Spleen (tissue), 11 donors: ENCODE measurements around the gene LDLRAP1. TPM values are rescaled to one million over a fixed set of nuclear protein-coding genes. Genes with fewer than 3 reads are reported as not detected.

Source experiments
- DNase-seq: peaks from one replicate; pipeline ENCODE4 v3.0.0-alpha.2; 2020
- H3K27ac ChIP-seq, 8 donors: fragments of 200-600 bp; sonication (generic) in 7 of 8; 1 replicate in 4 of 8; 2 replicates in 4 of 8; pipeline versions ENCODE4 v1.5.0 to v1.8.0; 2016 to 2021; ENCODE audit warnings: inconsistent platforms in 4 of 8, mild to moderate bottlenecking in 4 of 8, moderate library complexity in 1 of 8
- H3K27me3 ChIP-seq, 7 donors: fragments of 200-600 bp; sonication (generic) in 6 of 7; replicated peaks in 1 of 7; 1 replicate in 4 of 7; 2 replicates in 3 of 7; pipeline versions ENCODE4 v1.5.0 to v1.8.0; 2016 to 2021; ENCODE audit warnings: inconsistent platforms in 3 of 7, mild to moderate bottlenecking in 1 of 7
- H3K36me3 ChIP-seq, 6 donors: fragments of 200-600 bp; sonication (generic) in 5 of 6; 1 replicate in 4 of 6; 2 replicates in 2 of 6; pipeline versions ENCODE4 v1.5.0 to v1.8.0; 2016 to 2021; ENCODE audit warnings: inconsistent platforms in 2 of 6
- H3K4me1 ChIP-seq, 6 donors: fragments of 200-600 bp; sonication (generic) in 5 of 6; 1 replicate in 3 of 6; 2 replicates in 3 of 6; pipeline versions ENCODE4 v1.5.0 to v1.8.0; 2016 to 2021; ENCODE audit warnings: inconsistent platforms in 3 of 6
- H3K4me3 ChIP-seq, 8 donors: fragments of 200-600 bp; sonication (generic) in 7 of 8; 1 replicate in 4 of 8; 2 replicates in 4 of 8; pipeline versions ENCODE4 v1.5.0 to v1.8.0; 2016 to 2021; ENCODE audit warnings: inconsistent platforms in 4 of 8, mild to moderate bottlenecking in 4 of 8, moderate library complexity in 2 of 8
- H3K9me3 ChIP-seq, 8 donors: fragments of 200-600 bp; sonication (generic) in 7 of 8; 1 replicate in 4 of 8; 2 replicates in 4 of 8; pipeline versions ENCODE4 v1.5.0 to v1.8.0; 2016 to 2021; ENCODE audit warnings: inconsistent platforms in 4 of 8
- POLR2A ChIP-seq, 3 donors: fragments of 450-650 bp; IDR thresholded peaks; one replicate each; pipeline ENCODE4 v1.5.1; 2017; ENCODE audit warnings: antibody characterized with exemption in 3 of 3, mild to moderate bottlenecking in 1 of 3
- POLR2AphosphoS5 ChIP-seq, 3 donors: sonication (generic); formaldehyde crosslinking; IDR thresholded peaks; one replicate each; pipeline ENCODE4 v1.5.1; 2017; ENCODE audit warnings: antibody characterized with exemption in 3 of 3
- WGBS, 5 donors: extraction: QIAGEN DNeasy Blood & Tissue Kit in 3 of 5; methylation state at CpG; one replicate each; pipeline versions ENCODE4 v1.1.5 to v1.1.7; 2013 to 2018; 5-methylcytosine and 5-hydroxymethylcytosine counted together
- intact Hi-C: fragments of 100-400 bp; cut with DNase I; formaldehyde crosslinking; loops from one replicate; pipeline ENCODE4 v1.15.0; 2023; ENCODE audit warnings: low total_unique reads
- polyA plus RNA-seq, 3 donors: library from polyadenylated mRNA; stranded (reverse); fragments of 200-250 nt; gene quantifications; one replicate each; pipeline ENCODE4 v1.2.1, GENCODE V29; 2013
- total RNA-seq, 7 donors: library from RNA; depleted of rRNA in 3 of 7; stranded (reverse); fragments of >200 nt in 3 of 7; fragmentation: NEBNext Ultra II Directional in 4 of 7; extraction: Animal tissue kit (Norgen Biotek cat#: 25700) in 4 of 7; gene quantifications; one replicate each; pipeline versions ENCODE4 v1.1.0 to v1.2.1, GENCODE V29; 2016 to 2021
- TF ChIP-seq, protein P1 (sequence below), 11 experiments: fragments of 200-600 bp in 7 of 11; fragments of 450-650 bp in 4 of 11; sonication (generic) in 4 of 11; IDR thresholded peaks in 8 of 11; conservative IDR thresholded peaks in 3 of 11; 1 replicate in 7 of 11; 2 replicates in 4 of 11; pipeline versions ENCODE4 v1.4.0 to v1.8.0; 2016 to 2021; ENCODE audit warnings: antibody characterized with exemption in 11 of 11, inconsistent platforms in 4 of 11, mild to moderate bottlenecking in 1 of 11
- donor health status: healthy with polysubstance abuse.
- donor health status: DM: no; HTN: no; CAD: no; lungs with moderate emphysema.
- donor health status: DM: no; HTN: no; CAD: no.
- donor health status: Bipolar disorder and iron deficiency.
- donor health status: healthy.
- donor health status: DM: no; HTN: no; CAD: no.
- donor health status: DM: yes; HTN: yes; CAD: no.

The LDLRAP1 gene
- total and polyA plus RNA-seq, 10 donors = 21.7 to 105 (median 72.4) TPM

DNA sequence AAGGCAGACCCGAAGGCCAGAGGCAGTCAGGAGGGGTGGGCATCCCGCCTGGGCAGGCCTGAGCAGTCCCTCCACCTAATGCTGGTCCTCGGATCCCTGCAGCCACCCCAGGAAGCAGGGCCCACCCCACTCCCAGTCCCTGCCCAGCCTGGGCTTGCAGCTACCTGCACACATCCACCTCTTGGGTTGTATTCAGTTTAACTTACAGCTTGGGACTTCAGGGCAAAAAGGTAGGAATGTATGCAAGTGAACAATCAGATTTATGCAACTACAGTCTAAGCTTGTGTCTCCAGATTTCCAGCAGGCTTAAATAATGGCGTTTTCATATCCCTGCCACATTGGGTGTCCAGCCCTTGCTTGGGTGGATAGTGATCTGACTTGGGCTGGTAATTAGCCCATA lies 17.4 kb downstream of the LDLRAP1 start:
- peak; percentile 74 for DNase-seq
- peaks cover 0 to 94% (median 15%) of the 10 kb centered on the region in 6 donors for H3K36me3 ChIP-seq
- H3K9me3 ChIP-seq = no peaks in the 10 kb centered on the region
- H3K4me1 ChIP-seq = peaks cover 82 to 100% (median 98%) of the 10 kb centered on the region in 6 donors
- H3K27ac ChIP-seq = peak overlapping the region; percentile 66 to 92 (median 86)
- no peaks in the 10 kb centered on the region for H3K27me3 ChIP-seq
- no peak overlapping the region for H3K4me3 ChIP-seq
- intact Hi-C loops = no loop called here
- WGBS, 5 donors = 54 to 77% (median 73%) methylated on average over 2 to 4 of the region's 4 CpGs
- TF ChIP-seq POLR2AphosphoS5 (IDR thresholded peaks at IDR 0.05) = no peak
- TF ChIP-seq, protein P1, sequence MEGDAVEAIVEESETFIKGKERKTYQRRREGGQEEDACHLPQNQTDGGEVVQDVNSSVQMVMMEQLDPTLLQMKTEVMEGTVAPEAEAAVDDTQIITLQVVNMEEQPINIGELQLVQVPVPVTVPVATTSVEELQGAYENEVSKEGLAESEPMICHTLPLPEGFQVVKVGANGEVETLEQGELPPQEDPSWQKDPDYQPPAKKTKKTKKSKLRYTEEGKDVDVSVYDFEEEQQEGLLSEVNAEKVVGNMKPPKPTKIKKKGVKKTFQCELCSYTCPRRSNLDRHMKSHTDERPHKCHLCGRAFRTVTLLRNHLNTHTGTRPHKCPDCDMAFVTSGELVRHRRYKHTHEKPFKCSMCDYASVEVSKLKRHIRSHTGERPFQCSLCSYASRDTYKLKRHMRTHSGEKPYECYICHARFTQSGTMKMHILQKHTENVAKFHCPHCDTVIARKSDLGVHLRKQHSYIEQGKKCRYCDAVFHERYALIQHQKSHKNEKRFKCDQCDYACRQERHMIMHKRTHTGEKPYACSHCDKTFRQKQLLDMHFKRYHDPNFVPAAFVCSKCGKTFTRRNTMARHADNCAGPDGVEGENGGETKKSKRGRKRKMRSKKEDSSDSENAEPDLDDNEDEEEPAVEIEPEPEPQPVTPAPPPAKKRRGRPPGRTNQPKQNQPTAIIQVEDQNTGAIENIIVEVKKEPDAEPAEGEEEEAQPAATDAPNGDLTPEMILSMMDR (IDR thresholded peaks at IDR 0.05 in 8 of 11, conservative IDR thresholded peaks at IDR 0.05 in 3 of 11) = no peak

DNA sequence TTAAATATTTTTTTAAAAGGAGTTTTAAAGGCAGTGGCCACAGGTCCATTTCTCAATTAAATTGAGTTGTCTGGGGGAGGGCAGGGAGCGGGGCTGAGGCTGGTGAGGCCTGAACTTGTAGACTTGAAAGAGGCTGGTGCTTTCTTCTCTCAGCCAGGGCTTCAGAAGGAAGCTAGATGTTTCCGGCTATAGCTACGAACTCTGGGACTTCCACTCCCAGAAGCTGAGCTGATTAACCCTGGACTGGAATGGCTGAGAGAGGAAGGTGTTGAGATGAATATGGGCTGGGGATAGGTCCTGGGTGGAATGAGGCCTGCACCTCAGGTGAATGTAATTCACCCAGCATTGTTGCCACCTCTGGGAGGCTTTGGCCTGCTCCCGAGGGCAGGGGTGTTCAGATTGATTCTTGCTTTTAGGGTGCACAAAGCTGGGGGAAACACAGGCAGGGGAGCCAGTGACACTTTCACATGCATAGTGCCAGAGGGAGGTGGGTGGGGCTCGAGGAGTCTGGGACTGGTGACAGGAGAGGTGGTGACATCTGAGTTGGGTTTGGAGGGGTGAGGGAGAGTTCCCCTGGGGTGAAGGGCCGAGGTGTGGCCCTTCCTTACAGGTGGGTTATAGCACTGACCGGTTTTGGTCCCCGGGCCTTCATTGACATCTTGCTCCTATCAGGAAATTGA lies 18.2 kb downstream of the LDLRAP1 start:
- intact Hi-C loops = no loop called here
- H3K4me1 ChIP-seq = peaks cover 76 to 100% (median 98%) of the 10 kb centered on the region in 6 donors
- DNase-seq = no peak

DNA sequence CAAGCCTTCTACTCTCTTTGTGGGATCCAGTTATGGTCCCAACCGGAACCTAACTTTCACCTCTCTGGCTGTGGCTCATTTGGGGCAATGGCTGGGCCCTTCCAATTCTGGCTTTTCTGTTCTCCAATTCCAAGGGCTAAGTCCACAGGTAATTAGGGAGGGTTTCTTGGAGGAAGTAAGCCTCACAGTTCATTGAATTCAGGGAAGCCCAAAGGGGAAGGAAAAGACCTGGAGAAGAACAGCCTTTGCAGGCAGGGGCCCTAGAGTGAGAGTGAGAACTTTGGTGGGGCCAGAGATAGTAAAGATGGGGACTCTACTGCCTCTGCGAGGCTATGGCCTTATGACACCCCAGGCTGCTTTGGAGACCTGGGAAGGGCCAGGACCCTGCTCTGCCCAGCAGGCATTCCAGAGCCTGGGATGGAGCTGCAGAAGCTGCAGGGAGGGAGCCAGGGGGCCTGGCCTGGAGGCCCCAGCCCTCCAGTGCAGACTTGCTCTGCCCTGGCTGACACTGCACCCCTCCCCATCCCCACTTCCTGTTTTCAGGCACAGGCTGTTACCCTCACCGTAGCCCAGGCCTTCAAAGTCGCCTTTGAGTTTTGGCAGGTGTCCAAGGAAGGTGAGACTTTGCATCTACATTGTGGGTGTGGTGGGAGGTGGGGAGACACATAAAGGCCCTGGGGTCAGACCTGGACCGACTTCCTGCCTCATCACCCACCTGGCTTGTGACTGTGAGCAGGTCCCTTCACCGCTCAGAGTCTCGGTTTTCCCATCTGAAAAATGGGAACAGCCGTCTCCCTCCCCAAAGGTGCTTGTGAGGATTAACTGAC lies 18.9 kb downstream of the LDLRAP1 start:
- Histone ChIP-seq H3K27ac (peak overlapping the region; percentile 66 to 92 (median 86)), H3K9me3 (no peaks in the 10 kb centered on the region), H3K4me3 (peak overlapping the region in 7 of 8 donors; percentile 2 to 62 (median 29)), H3K27me3 (no peaks in the 10 kb centered on the region), H3K4me1 (peaks cover 75 to 100% (median 98%) of the 10 kb centered on the region in 6 donors), H3K36me3 (peaks cover 0 to 94% (median 14%) of the 10 kb centered on the region in 6 donors)
- TF ChIP-seq POLR2A (IDR thresholded peaks at IDR 0.05) = no peak
- peak; percentile 73 to 92 (median 76) for TF ChIP-seq POLR2AphosphoS5 (IDR thresholded peaks at IDR 0.05)
- 37 to 62% (median 42%) methylated on average over 7 to 8 of the region's 8 CpGs for WGBS, 5 donors
- DNase-seq = peak; percentile 92
- intact Hi-C loops = no loop called here

More for the DNA sequence above, 18.2 kb downstream of the LDLRAP1 start:
- Histone ChIP-seq H3K36me3 (peaks cover 0 to 94% (median 16%) of the 10 kb centered on the region in 6 donors), H3K27ac (peak overlapping the region; percentile 66 to 92 (median 86)), H3K4me3 (no peak overlapping the region), H3K27me3 (no peaks in the 10 kb centered on the region), H3K9me3 (no peaks in the 10 kb centered on the region)
- WGBS, 5 donors = 31 to 47% (median 46%) methylated on average over 8 of the region's 8 CpGs
- TF ChIP-seq POLR2AphosphoS5 (IDR thresholded peaks at IDR 0.05) (no peak), POLR2A (IDR thresholded peaks at IDR 0.05) (no peak)
- TF ChIP-seq, protein P1 (IDR thresholded peaks at IDR 0.05 in 8 of 11, conservative IDR thresholded peaks at IDR 0.05 in 3 of 11) = no peak

DNA sequence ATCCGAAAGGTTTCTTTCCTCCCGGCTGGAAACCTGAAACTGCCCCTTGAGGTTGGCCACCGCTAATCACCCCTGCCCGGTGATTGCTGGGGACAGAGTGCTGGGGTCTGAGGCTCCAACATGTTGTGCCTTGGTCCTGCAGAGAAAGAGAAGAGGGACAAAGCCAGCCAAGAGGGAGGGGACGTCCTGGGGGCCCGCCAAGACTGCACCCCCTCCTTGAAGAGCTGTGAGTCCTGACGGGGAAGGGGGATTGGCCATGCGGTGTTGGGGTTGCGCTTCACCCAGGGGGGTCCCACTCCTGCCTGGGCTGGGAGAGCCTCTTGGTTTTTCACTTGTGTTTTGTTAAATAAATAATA lies 19.5 kb downstream of the LDLRAP1 start:
- WGBS, 5 donors = 64 to 76% (median 69%) methylated on average over 8 to 9 of the region's 9 CpGs
- peak; percentile 78 for DNase-seq
- H3K4me1 ChIP-seq = peaks cover 76 to 100% (median 98%) of the 10 kb centered on the region in 6 donors
- TF ChIP-seq POLR2AphosphoS5 (IDR thresholded peaks at IDR 0.05) (no peak), POLR2A (IDR thresholded peaks at IDR 0.05) (no peak)
- TF ChIP-seq, protein P1 (IDR thresholded peaks at IDR 0.05 in 8 of 11, conservative IDR thresholded peaks at IDR 0.05 in 3 of 11) = no peak
- no peaks in the 10 kb centered on the region for H3K9me3 ChIP-seq
- H3K4me3 ChIP-seq = peak overlapping the region in 7 of 8 donors; percentile 2 to 62 (median 29)
- H3K27me3 ChIP-seq = no peaks in the 10 kb centered on the region
- intact Hi-C loops = no loop called here
- H3K36me3 ChIP-seq = peaks cover 0 to 93% (median 14%) of the 10 kb centered on the region in 6 donors
- peak overlapping the region; percentile 66 to 92 (median 86) for H3K27ac ChIP-seq
